ENCODE data around the gene ACIN1. TPM values are rescaled to one million over a fixed set of nuclear protein-coding genes. Genes with fewer than 3 reads are reported as not detected.
A peak's percentile ranks its signal among the peaks of the same experiment; 100 is the strongest.

The ACIN1 gene
- total and polyA plus RNA-seq, 9 of the 15 experiments (the other 6 are each of a cell fraction or from before 2014, with no cell fraction given): 5.0 to 196 (median 129) TPM

GRCh38 chr14:23068789-23069412 is 26.0 kb downstream of the ACIN1 start (continued):
- TF ChIP-seq CREM (IDR thresholded peaks at IDR 0.05; ENCODE audit: low read depth): no peak; the same call in 1 of the 2 replicates
- no peak for TF ChIP-seq ZBTB49 (CRISPR knock-in tag; IDR thresholded peaks at IDR 0.05; ENCODE audit: borderline replicate concordance)
- TF ChIP-seq, protein P1, sequence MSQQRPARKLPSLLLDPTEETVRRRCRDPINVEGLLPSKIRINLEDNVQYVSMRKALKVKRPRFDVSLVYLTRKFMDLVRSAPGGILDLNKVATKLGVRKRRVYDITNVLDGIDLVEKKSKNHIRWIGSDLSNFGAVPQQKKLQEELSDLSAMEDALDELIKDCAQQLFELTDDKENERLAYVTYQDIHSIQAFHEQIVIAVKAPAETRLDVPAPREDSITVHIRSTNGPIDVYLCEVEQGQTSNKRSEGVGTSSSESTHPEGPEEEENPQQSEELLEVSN (IDR thresholded peaks at IDR 0.05; ENCODE audit: borderline replicate concordance in 1 of 2, extremely low read depth in 1 of 2, insufficient read depth in 1 of 2, insufficient read length in 1 of 2, low read depth in 1 of 2, low read length in 1 of 2, poor library complexity in 1 of 2, severe bottlenecking in 1 of 2): peak; percentile 33 to 61
- TF ChIP-seq HDAC3 (IDR thresholded peaks at IDR 0.05; ENCODE audit: borderline replicate concordance, partially characterized antibody): peak; percentile 45
- TF ChIP-seq ESRRB (CRISPR knock-in tag; IDR thresholded peaks at IDR 0.05; ENCODE audit: borderline replicate concordance): no peak
- TF ChIP-seq, protein P2, sequence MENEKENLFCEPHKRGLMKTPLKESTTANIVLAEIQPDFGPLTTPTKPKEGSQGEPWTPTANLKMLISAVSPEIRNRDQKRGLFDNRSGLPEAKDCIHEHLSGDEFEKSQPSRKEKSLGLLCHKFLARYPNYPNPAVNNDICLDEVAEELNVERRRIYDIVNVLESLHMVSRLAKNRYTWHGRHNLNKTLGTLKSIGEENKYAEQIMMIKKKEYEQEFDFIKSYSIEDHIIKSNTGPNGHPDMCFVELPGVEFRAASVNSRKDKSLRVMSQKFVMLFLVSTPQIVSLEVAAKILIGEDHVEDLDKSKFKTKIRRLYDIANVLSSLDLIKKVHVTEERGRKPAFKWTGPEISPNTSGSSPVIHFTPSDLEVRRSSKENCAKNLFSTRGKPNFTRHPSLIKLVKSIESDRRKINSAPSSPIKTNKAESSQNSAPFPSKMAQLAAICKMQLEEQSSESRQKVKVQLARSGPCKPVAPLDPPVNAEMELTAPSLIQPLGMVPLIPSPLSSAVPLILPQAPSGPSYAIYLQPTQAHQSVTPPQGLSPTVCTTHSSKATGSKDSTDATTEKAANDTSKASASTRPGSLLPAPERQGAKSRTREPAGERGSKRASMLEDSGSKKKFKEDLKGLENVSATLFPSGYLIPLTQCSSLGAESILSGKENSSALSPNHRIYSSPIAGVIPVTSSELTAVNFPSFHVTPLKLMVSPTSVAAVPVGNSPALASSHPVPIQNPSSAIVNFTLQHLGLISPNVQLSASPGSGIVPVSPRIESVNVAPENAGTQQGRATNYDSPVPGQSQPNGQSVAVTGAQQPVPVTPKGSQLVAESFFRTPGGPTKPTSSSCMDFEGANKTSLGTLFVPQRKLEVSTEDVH (IDR thresholded peaks at IDR 0.05; ENCODE audit: low read depth, partially characterized antibody): no peak
- peak; percentile 91 for TF ChIP-seq ZNF592 (IDR thresholded peaks at IDR 0.05)
- TF ChIP-seq, protein P3, sequence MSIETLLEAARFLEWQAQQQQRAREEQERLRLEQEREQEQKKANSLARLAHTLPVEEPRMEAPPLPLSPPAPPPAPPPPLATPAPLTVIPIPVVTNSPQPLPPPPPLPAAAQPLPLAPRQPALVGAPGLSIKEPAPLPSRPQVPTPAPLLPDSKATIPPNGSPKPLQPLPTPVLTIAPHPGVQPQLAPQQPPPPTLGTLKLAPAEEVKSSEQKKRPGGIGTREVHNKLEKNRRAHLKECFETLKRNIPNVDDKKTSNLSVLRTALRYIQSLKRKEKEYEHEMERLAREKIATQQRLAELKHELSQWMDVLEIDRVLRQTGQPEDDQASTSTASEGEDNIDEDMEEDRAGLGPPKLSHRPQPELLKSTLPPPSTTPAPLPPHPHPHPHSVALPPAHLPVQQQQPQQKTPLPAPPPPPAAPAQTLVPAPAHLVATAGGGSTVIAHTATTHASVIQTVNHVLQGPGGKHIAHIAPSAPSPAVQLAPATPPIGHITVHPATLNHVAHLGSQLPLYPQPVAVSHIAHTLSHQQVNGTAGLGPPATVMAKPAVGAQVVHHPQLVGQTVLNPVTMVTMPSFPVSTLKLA (conservative IDR thresholded peaks at IDR 0.05): peak; percentile 29 to 46; a peak in 1 of 4 replicates
- peak; percentile 32; the same call in 1 of the 2 replicates for TF ChIP-seq DPF2 (IDR thresholded peaks at IDR 0.05)
- no peak for TF ChIP-seq ZNF174 (CRISPR knock-in tag; IDR thresholded peaks at IDR 0.05)
- TF ChIP-seq, protein P4, sequence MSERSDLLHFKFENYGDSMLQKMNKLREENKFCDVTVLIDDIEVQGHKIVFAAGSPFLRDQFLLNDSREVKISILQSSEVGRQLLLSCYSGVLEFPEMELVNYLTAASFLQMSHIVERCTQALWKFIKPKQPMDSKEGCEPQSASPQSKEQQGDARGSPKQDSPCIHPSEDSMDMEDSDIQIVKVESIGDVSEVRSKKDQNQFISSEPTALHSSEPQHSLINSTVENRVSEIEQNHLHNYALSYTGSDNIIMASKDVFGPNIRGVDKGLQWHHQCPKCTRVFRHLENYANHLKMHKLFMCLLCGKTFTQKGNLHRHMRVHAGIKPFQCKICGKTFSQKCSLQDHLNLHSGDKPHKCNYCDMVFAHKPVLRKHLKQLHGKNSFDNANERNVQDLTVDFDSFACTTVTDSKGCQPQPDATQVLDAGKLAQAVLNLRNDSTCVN (CRISPR knock-in tag; IDR thresholded peaks at IDR 0.05): no peak

Measured in K562 (cell line).